Endodermal cell (in vitro differentiated cells): ENCODE results near the gene C5orf15. TPM values are rescaled to one million over a fixed set of nuclear protein-coding genes. Genes with fewer than 3 reads are reported as not detected.

ENCODE experiments used
- DNase-seq: peaks from one replicate; pipeline ENCODE4 v3.0.0-alpha.2; 2017
- H3K27ac ChIP-seq: 2 replicates; pipeline ENCODE4 v1.5.1; 2013; ENCODE audit warnings: mild to moderate bottlenecking, low read depth, low read length, moderate library complexity
- H3K27me3 ChIP-seq: 2 replicates; pipeline ENCODE4 v1.6.1; 2013; ENCODE audit warnings: mild to moderate bottlenecking, low read length, moderate library complexity; ENCODE audit not compliant: insufficient read depth, control insufficient read depth, poor library complexity, severe bottlenecking
- H3K36me3 ChIP-seq: 2 replicates; pipeline ENCODE4 v1.7.0; 2013; ENCODE audit warnings: mild to moderate bottlenecking, low read length, moderate library complexity; ENCODE audit not compliant: control insufficient read depth, insufficient read depth
- H3K4me1 ChIP-seq: one replicate; pipeline ENCODE4 v1.7.0; 2013; ENCODE audit warnings: low read length; ENCODE audit not compliant: control insufficient read depth, insufficient read depth
- H3K4me3 ChIP-seq: 2 replicates; pipeline ENCODE4 v1.5.1; 2013; ENCODE audit warnings: mild to moderate bottlenecking, low read length, moderate library complexity
- H3K9ac ChIP-seq: 2 replicates; pipeline ENCODE4 v1.6.1; 2013; ENCODE audit warnings: mild to moderate bottlenecking, low read length, moderate library complexity; ENCODE audit not compliant: poor library complexity, severe bottlenecking; ENCODE audit errors: extremely low read depth
- H3K9me3 ChIP-seq: 2 replicates; pipeline ENCODE4 v1.6.1; 2013; ENCODE audit warnings: mild to moderate bottlenecking, low read length, moderate library complexity; ENCODE audit not compliant: control insufficient read depth
- H3K27ac Mint-ChIP-seq: 2 replicates; pipeline ENCODE4 v1.8.0; 2020; ENCODE audit warnings: mixed read lengths
- H3K27me3 Mint-ChIP-seq: 2 replicates; pipeline ENCODE4 v1.8.0; 2021; ENCODE audit warnings: mild to moderate bottlenecking, mixed read lengths; ENCODE audit not compliant: insufficient read depth
- H3K36me3 Mint-ChIP-seq: 2 replicates; pipeline ENCODE4 v1.8.0; 2020; ENCODE audit warnings: low read depth, mixed read lengths
- H3K4me1 Mint-ChIP-seq: 2 replicates; pipeline ENCODE4 v1.8.0; 2020; ENCODE audit warnings: mixed read lengths
- H3K4me3 Mint-ChIP-seq: 2 replicates; pipeline ENCODE4 v1.8.0; 2020; ENCODE audit warnings: mild to moderate bottlenecking, moderate library complexity, mixed read lengths
- H3K9me3 Mint-ChIP-seq: 2 replicates; pipeline ENCODE4 v1.8.0; 2020; ENCODE audit warnings: mild to moderate bottlenecking, mixed read lengths
- CTCF ChIP-seq: fragments of 200-600 bp; sonication (generic); conservative IDR thresholded peaks from 2 replicates; pipeline ENCODE4 v1.5.0; 2021; ENCODE audit warnings: antibody characterized with exemption, mild to moderate bottlenecking
- WGBS, 2 experiments: methylation state at CpG; one replicate each; pipeline versions ENCODE4 v1.1.5 to v1.1.7; 2013; ENCODE audit warnings: missing lambda C conversion rate in 2 of 2, mixed read lengths in 1 of 2; ENCODE audit not compliant: insufficient coverage in 1 of 2, insufficient read length in 1 of 2; 5-methylcytosine and 5-hydroxymethylcytosine counted together
- total RNA-seq, 2 donors: library from RNA; stranded (reverse); fragmentation: NEBNext Ultra II Directional in 1 of 2; extraction: Animal tissue kit (Norgen Biotek cat#: 25700) in 1 of 2; gene quantifications; 2 replicates in 1 of 2; 3 replicates in 1 of 2; pipeline ENCODE4 v1.2.1, GENCODE V29; 2021

Gene C5orf15
- total RNA-seq, 2 donors from 2014 or later = 37.6 to 37.7 TPM

- Histone ChIP-seq H3K27me3 (no peaks in the 10 kb centered on the region), H3K9ac (no peak overlapping the region), H3K27ac (no peak overlapping the region), H3K4me3 (no peak overlapping the region), H3K4me1 (peaks cover 20% of the 10 kb centered on the region), H3K9me3 (no peaks in the 10 kb centered on the region), H3K36me3 (peaks cover 26% of the 10 kb centered on the region)
- Mint-ChIP-seq H3K36me3 (peaks cover 13% of the 10 kb centered on the region), H3K4me3 (peak overlapping the region; percentile 16), H3K4me1 (peaks cover 43% of the 10 kb centered on the region), H3K9me3 (no peaks in the 10 kb centered on the region), H3K27me3 (no peaks in the 10 kb centered on the region), H3K27ac (peak overlapping the region; percentile 7)
- peak; percentile 59 for DNase-seq
- no peak for TF ChIP-seq CTCF
- WGBS, 2 experiments = 54 to 66% methylated on average over 5 to 8 of the region's 8 CpGs
Measured at GRCh38 chr5:133995341-133995740, 26.9 kb upstream of the C5orf15 start.

- no peak for DNase-seq
- Histone ChIP-seq H3K9me3 (no peaks in the 10 kb centered on the region), H3K4me3 (no peak overlapping the region), H3K27me3 (no peaks in the 10 kb centered on the region), H3K27ac (no peak overlapping the region), H3K9ac (no peak overlapping the region), H3K36me3 (peaks cover 26% of the 10 kb centered on the region), H3K4me1 (peaks cover 16% of the 10 kb centered on the region)
- 84% methylated on average over 4 to 6 of the region's 6 CpGs for WGBS, 2 experiments
- Mint-ChIP-seq H3K9me3 (no peaks in the 10 kb centered on the region), H3K4me1 (peaks cover 43% of the 10 kb centered on the region), H3K27ac (peak overlapping the region; percentile 36), H3K36me3 (peaks cover 17% of the 10 kb centered on the region), H3K4me3 (peak overlapping the region; percentile 16), H3K27me3 (no peaks in the 10 kb centered on the region)
- TF ChIP-seq CTCF = no peak
Measured at GRCh38 chr5:133994990-133995333, 26.5 kb upstream of the C5orf15 start.

DNA sequence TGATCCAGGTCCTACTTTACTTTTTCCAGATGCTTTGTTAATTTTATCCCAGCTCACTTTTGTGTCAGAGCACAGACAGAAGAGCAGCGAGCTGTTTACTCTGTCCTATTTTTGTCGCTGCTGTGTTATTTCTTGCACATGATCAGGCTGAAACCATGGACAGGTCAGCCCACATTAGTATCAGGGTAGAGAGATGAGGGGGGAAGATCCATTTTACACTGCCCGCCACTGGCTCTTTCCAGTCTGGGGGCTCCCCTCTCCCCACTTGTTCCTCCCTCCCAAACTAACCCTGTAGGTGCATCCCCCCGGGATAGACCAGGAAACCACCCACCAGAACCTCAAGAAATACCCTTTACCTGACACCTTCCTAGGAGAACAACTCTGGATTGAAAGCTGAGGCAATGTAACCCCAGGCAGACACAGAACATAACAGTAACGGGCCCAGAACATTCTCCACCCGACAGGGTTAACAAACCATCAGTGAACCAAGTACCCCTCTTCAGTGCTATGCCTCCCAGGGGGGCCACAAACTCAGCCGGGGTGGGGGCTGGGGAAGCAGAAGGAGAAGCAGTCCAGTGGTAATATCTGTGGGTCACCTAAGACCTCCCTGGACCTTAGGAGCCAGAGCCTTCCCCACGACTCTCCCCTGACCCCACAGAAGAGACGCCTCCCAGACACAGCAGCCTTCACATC, 26.0 kb upstream of the C5orf15 start:
- peaks cover 43% of the 10 kb centered on the region for H3K4me1 Mint-ChIP-seq
- H3K36me3 ChIP-seq = peaks cover 25% of the 10 kb centered on the region
- H3K27ac ChIP-seq = no peak overlapping the region
- H3K27ac Mint-ChIP-seq = peak overlapping the region; percentile 36
- no peak for TF ChIP-seq CTCF
- no peak overlapping the region for H3K4me3 ChIP-seq
- no peaks in the 10 kb centered on the region for H3K27me3 Mint-ChIP-seq
- no peak for DNase-seq
- no peaks in the 10 kb centered on the region for H3K9me3 ChIP-seq
- H3K9ac ChIP-seq = no peak overlapping the region
- H3K4me1 ChIP-seq = peaks cover 16% of the 10 kb centered on the region
- H3K27me3 ChIP-seq = no peaks in the 10 kb centered on the region
- no peaks in the 10 kb centered on the region for H3K9me3 Mint-ChIP-seq
- 80 to 83% methylated on average over 3 to 9 of the region's 9 CpGs for whole genome bisulfite sequencing, 2 experiments
- H3K4me3 Mint-ChIP-seq = peak overlapping the region; percentile 16
- peaks cover 19% of the 10 kb centered on the region for H3K36me3 Mint-ChIP-seq
